GM23338 (cell line): ENCODE results near the gene NQO1. TPM values are rescaled to one million over a fixed set of nuclear protein-coding genes. Genes with fewer than 3 reads are reported as not detected.
A peak's percentile ranks its signal among the peaks of the same experiment; 100 is the strongest.
"Not testable (repeated sequence)": the region's sequence is repeated elsewhere in the genome, so short reads cannot be mapped to it uniquely, and the experiment has no call there.

Experiments
- ATAC-seq: fragments of 200-7000 bp; cut with Tn5 transposase; 3 replicates; pipeline ENCODE4 v1.9.1; 2020
- DNase-seq: peaks from one replicate; pipeline ENCODE4 v3.0.0-alpha.2; 2015; ENCODE audit warnings: low spot score
- H2AFZ ChIP-seq: fragments of 200-600 bp; sonication (generic); 2 replicates; pipeline ENCODE4 v1.8.0; 2016; ENCODE audit warnings: antibody characterized with exemption, mild to moderate bottlenecking, moderate library complexity
- H3F3A ChIP-seq: fragments of 200-600 bp; sonication (generic); replicated peaks from 2 replicates; pipeline ENCODE4 v1.8.0; 2017; ENCODE audit warnings: antibody characterized with exemption, mixed run types, low read depth
- H3K27ac ChIP-seq: fragments of 200-600 bp; sonication (generic); 2 replicates; pipeline ENCODE4 v1.6.1; 2016; ENCODE audit warnings: low read depth
- H3K27me3 ChIP-seq: fragments of 200-600 bp; sonication (generic); 2 replicates; pipeline ENCODE4 v1.8.0; 2016; ENCODE audit warnings: mild to moderate bottlenecking, mixed run types, moderate library complexity; ENCODE audit not compliant: insufficient read depth
- H3K36me3 ChIP-seq: fragments of 200-600 bp; sonication (generic); 2 replicates; pipeline ENCODE4 v1.8.0; 2016; ENCODE audit warnings: mild to moderate bottlenecking; ENCODE audit not compliant: insufficient read depth
- H3K4me1 ChIP-seq: fragments of 200-600 bp; sonication (generic); 2 replicates; pipeline ENCODE4 v1.8.0; 2016; ENCODE audit warnings: mild to moderate bottlenecking, moderate library complexity; ENCODE audit not compliant: insufficient read depth
- H3K4me2 ChIP-seq: fragments of 200-600 bp; sonication (generic); 2 replicates; pipeline ENCODE4 v1.7.1; 2017; ENCODE audit warnings: mixed run types
- H3K4me3 ChIP-seq: fragments of 200-600 bp; sonication (generic); 2 replicates; pipeline ENCODE4 v1.6.1; 2016; ENCODE audit warnings: mixed run types
- H3K79me2 ChIP-seq: fragments of 200-600 bp; sonication (generic); replicated peaks from 2 replicates; pipeline ENCODE4 v1.8.0; 2017; ENCODE audit warnings: mild to moderate bottlenecking; ENCODE audit not compliant: insufficient read depth
- H3K9me2 ChIP-seq: fragments of 200-600 bp; sonication (generic); 2 replicates; pipeline ENCODE4 v1.8.0; 2017; ENCODE audit not compliant: insufficient read depth
- H4K20me1 ChIP-seq: fragments of 200-600 bp; sonication (generic); replicated peaks from 2 replicates; pipeline ENCODE4 v1.8.0; 2017; ENCODE audit warnings: mild to moderate bottlenecking; ENCODE audit not compliant: insufficient read depth
- H3K27ac Mint-ChIP-seq: 2 replicates; pipeline ENCODE4 v1.8.0; 2020; ENCODE audit warnings: inconsistent platforms, mild to moderate bottlenecking, moderate library complexity, mixed read lengths
- H3K27me3 Mint-ChIP-seq: 3 replicates; pipeline ENCODE4 v1.8.0; 2022; ENCODE audit warnings: low read depth, mild to moderate bottlenecking, moderate library complexity, mixed read lengths, inconsistent platforms; ENCODE audit not compliant: insufficient read depth, poor library complexity
- H3K36me3 Mint-ChIP-seq: 3 replicates; pipeline ENCODE4 v1.8.0; 2021; ENCODE audit warnings: low read depth, mild to moderate bottlenecking, inconsistent platforms, moderate library complexity, mixed read lengths
- H3K4me1 Mint-ChIP-seq: 3 replicates; pipeline ENCODE4 v1.8.0; 2020; ENCODE audit warnings: mild to moderate bottlenecking, inconsistent platforms, mixed read lengths
- H3K4me3 Mint-ChIP-seq: 3 replicates; pipeline ENCODE4 v1.8.0; 2021; ENCODE audit warnings: moderate library complexity, mild to moderate bottlenecking, inconsistent platforms, mixed read lengths
- H3K9me3 Mint-ChIP-seq: 3 replicates; pipeline ENCODE4 v1.8.0; 2020; ENCODE audit warnings: moderate library complexity, mild to moderate bottlenecking, inconsistent platforms, mixed read lengths
- CREB1 ChIP-seq: fragments of 250-450 bp; sonication (Bioruptor Pico); IDR thresholded peaks from 2 replicates; pipeline ENCODE4 v1.5.0; 2020; ENCODE audit warnings: low read depth, mild to moderate bottlenecking, moderate library complexity
- EZH2phosphoT487 ChIP-seq: fragments of 200-600 bp; sonication (generic); IDR thresholded peaks from one replicate; pipeline ENCODE4 v1.8.1; 2018; ENCODE audit warnings: antibody characterized with exemption; ENCODE audit not compliant: unreplicated experiment
- JUNB ChIP-seq: IDR thresholded peaks from one replicate; pipeline ENCODE4 v1.6.1; 2016; ENCODE audit warnings: antibody characterized with exemption; ENCODE audit not compliant: unreplicated experiment
- POLR2AphosphoS5 ChIP-seq: IDR thresholded peaks from 2 replicates; pipeline ENCODE4 v1.6.1; 2016; ENCODE audit warnings: antibody characterized with exemption, low read depth
- REST ChIP-seq: IDR thresholded peaks from one replicate; pipeline ENCODE4 v1.6.1; 2018; ENCODE audit warnings: antibody characterized with exemption; ENCODE audit not compliant: unreplicated experiment
- ZNF114 ChIP-seq: fragments of 250-450 bp; sonication (Bioruptor Pico); IDR thresholded peaks from 2 replicates; pipeline ENCODE4 v1.5.0; 2020; ENCODE audit warnings: mild to moderate bottlenecking, moderate library complexity
- ZNF331 ChIP-seq: fragments of 250-450 bp; sonication (Bioruptor Pico); IDR thresholded peaks from 2 replicates; pipeline ENCODE4 v1.5.0; 2020; ENCODE audit warnings: low read depth, mild to moderate bottlenecking, moderate library complexity
- ZNF462 ChIP-seq: fragments of 250-450 bp; sonication (Bioruptor Pico); IDR thresholded peaks from 2 replicates; pipeline ENCODE4 v1.5.0; 2020; ENCODE audit warnings: mild to moderate bottlenecking, moderate library complexity
- polyA plus RNA-seq: library from polyadenylated mRNA; unstranded; fragments of >200 nt; fragmentation: Nextera tagmentation; extraction: Ambion mirVana; gene quantifications from 2 replicates; pipeline ENCODE4 v1.2.1, GENCODE V29; 2016
- total RNA-seq: library from RNA; depleted of rRNA; stranded (reverse); fragments of >200 nt; shearing (Covaris generic); gene quantifications from 2 replicates; pipeline ENCODE4 v1.2.3, GENCODE V29; 2014

Gene NQO1
- total and polyA plus RNA-seq, 2 experiments from 2014 or later: 80.9 to 86.3 TPM

- H3K27ac Mint-ChIP-seq, H3K4me2 ChIP-seq, H3K36me3 Mint-ChIP-seq, H3K9me3 Mint-ChIP-seq, DNase-seq, H3K27ac ChIP-seq, H3K4me3 ChIP-seq, H2AFZ ChIP-seq, H3K9me2 ChIP-seq, H3K4me3 Mint-ChIP-seq, H3K36me3 ChIP-seq, ATAC-seq, H4K20me1 ChIP-seq, H3K27me3 ChIP-seq, H3K79me2 ChIP-seq: not testable (repeated sequence)
- Histone ChIP-seq H3K4me1 (peaks cover 17% of the 10 kb centered on the region), H3F3A (peaks cover 13% of the 10 kb centered on the region; the same call in 1 of the 2 replicates)
- Mint-ChIP-seq H3K4me1 (peaks cover 17% of the 10 kb centered on the region), H3K27me3 (peaks cover 18% of the 10 kb centered on the region)
Observed at GRCh38 chr16:69731280-69731679, 4.9 kb upstream of the NQO1 start.

GRCh38 chr16:69729030-69729429, 2.7 kb upstream of the NQO1 start:
- H2AFZ ChIP-seq, DNase-seq, ATAC-seq, H3K36me3 Mint-ChIP-seq, H3K27ac ChIP-seq, H3K9me2 ChIP-seq, H3K36me3 ChIP-seq, H3K4me2 ChIP-seq, H3K27me3 ChIP-seq, H4K20me1 ChIP-seq, H3K4me3 Mint-ChIP-seq, H3K4me3 ChIP-seq, H3K9me3 Mint-ChIP-seq, H3K27ac Mint-ChIP-seq: not testable (repeated sequence)
- H3K4me1 Mint-ChIP-seq: peaks cover 32% of the 10 kb centered on the region
- peaks cover 26% of the 10 kb centered on the region for H3K79me2 ChIP-seq
- H3K4me1 ChIP-seq: peaks cover 32% of the 10 kb centered on the region
- H3K27me3 Mint-ChIP-seq: peaks cover 20% of the 10 kb centered on the region
- H3F3A ChIP-seq: peaks cover 28% of the 10 kb centered on the region; the same call in 1 of the 2 replicates

DNA sequence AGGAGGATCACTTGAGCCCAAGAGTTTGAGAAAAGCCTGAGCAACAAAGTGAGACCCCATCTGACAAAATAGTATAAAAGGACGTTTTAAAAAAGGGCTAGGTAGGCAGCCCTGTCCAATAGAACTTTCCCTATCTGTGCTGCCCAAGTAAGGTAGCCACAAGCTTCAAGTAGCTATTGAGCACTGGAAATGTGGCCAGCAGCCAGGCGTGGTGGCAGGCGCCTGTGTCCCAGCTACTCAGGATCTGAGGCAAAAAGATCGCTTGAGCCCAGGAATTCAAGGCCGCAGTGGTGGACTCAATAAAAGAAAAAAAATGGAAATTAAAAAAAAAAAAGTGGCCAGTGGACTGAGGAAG, 1.5 kb upstream of the NQO1 start:
- Mint-ChIP-seq H3K9me3 (no peaks in the 10 kb centered on the region), H3K4me3 (peak overlapping the region; percentile 83), H3K4me1 (peaks cover 32% of the 10 kb centered on the region), H3K36me3 (no peaks in the 10 kb centered on the region; the same call in 1 of the 3 replicates), H3K27me3 (peaks cover 22% of the 10 kb centered on the region), H3K27ac (peak overlapping the region; percentile 100)
- Histone ChIP-seq H2AFZ (no peak overlapping the region), H3K27ac (peak overlapping the region; percentile 99), H3K79me2 (peaks cover 32% of the 10 kb centered on the region), H3K27me3 (no peaks in the 10 kb centered on the region), H3K4me2 (peak overlapping the region; percentile 96), H3K9me2 (no peaks in the 10 kb centered on the region), H3F3A (peaks cover 28% of the 10 kb centered on the region; the same call in 1 of the 2 replicates), H3K4me1 (peaks cover 32% of the 10 kb centered on the region), H4K20me1 (no peaks in the 10 kb centered on the region), H3K36me3 (no peaks in the 10 kb centered on the region; the same call in 1 of the 2 replicates), H3K4me3 (peak overlapping the region; percentile 62)
- DNase-seq (no peak), ATAC-seq (no peak)
- TF ChIP-seq ZNF331 (CRISPR knock-in tag): no peak
- no peak for TF ChIP-seq ZNF114 (CRISPR knock-in tag)
- TF ChIP-seq JUNB: no peak
- TF ChIP-seq CREB1 (CRISPR knock-in tag): no peak
- no peak for TF ChIP-seq REST
- TF ChIP-seq EZH2phosphoT487: no peak
- no peak for TF ChIP-seq ZNF462
- no peak for TF ChIP-seq POLR2AphosphoS5
